HG03342 (cell line): ENCODE data around the gene TBC1D1.
"Not testable (repeated sequence)": the region's sequence is repeated elsewhere in the genome, so short reads cannot be mapped to it uniquely, and the experiment has no call there.

ENCODE experiments used
- ATAC-seq: cut with Tn5 transposase; IDR thresholded peaks from one replicate; pipeline ENCODE4 v1.9.1; 2021; ENCODE audit warnings: mild to moderate bottlenecking, moderate library complexity; ENCODE audit not compliant: unreplicated experiment

Gene TBC1D1

DNA sequence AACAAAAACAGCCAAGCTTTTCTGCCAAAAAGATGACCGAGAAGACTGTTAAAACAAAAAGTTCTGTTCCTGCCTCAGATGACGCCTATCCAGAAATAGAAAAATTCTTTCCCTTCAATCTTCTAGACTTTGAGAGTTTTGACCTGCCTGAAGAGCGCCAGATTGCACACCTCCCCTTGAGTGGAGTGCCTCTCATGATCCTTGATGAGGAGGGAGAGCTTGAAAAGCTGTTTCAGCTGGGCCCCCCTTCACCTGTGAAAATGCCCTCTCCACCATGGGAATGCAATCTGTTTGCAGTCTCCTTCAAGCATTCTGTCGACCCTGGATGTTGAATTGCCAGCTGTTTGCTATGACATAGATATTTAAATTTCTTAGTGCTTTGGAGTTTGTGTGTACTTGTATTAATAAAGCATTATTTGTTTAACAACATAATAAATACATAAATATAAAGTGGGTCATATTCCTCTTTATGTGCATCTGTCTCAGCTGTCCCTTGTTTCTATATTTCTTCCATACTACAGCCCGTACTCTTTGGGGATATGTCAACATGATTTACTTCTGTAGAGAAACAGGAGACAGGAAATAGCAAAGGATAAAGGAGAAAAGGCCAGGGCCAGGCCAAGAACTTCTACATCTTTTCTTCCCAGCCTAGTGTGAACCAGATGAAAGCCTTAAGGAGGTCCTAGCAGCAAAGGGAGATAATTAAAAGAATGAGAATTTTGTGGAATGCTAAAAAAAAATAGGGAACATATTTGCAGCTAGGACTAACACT, 70.0 kb downstream of the TBC1D1 start:
- ATAC-seq = no peak

DNA sequence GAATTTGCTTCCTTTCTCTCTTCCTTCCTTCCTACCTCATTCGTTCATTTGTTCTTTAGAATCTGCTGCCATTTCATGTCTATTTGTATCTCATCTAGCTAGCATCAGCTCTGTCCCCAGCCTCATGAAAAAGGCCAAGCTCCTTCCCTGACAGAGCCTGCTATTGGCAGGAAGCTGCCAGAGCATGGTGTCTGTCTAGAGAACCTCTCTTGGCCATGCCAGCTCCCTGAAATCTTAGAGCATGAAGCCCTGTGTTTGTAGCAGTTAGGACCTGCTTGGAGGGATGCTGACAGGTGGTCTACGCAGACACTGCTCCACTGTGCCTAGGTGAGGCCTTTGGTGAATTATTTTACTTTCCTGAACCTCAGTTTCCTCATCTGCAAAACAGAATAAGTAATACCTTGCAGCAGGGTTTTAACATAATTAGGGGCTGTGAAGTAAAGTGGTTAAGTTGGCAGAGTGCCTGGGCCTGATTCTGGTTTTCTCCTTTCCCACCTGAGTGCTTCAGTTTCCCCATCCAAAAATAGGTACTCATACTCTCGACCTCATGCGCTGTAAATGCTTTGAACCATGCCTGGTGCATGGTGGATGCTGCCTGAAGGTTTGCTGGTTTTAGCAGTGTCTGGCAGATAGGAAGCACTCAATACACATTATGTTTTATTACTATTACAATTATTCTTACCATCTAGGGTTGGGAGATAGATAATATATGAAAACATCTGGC, 74.0 kb downstream of the TBC1D1 start:
- no peak for ATAC-seq

DNA sequence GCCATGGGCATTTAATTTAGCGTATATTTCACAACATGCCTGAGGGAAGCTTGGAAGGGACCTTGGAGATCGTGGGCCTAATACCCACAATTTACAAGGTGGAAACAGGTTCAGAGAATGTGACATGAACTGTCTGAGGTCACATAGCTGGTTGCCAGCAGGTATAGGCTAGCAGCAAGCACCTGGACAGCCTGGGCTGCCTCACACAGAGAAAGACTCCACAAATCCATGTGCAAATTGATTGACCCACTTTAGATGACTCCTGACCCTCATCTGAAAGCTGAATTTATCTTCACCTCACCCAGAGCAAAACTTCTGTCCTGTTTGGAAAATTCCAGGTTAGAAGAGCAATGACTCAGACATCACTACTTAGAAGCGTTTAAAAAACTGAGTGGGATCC, 75.2 kb downstream of the TBC1D1 start:
- no peak for ATAC-seq

DNA sequence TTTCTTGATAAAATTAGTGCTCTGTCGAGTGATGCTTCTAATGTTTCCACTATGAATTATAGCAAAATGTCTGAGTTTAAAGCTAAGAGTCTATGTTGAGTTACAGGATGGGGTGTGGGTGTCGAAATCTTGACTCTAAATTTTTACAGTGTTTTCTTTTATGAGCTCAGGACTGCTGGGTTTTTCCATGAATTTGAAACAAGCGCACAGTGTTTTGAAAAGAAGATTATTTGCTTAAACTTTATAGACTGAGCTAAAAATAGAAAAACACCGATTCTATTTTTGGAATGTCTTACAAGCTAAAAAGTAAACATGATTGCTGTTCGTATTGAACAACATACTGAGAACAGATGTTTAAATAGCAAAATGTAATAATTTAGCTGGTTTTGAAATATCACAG, 76.9 kb downstream of the TBC1D1 start:
- no peak for ATAC-seq

- ATAC-seq = no peak
Measured at GRCh38 chr4:37968747-37969146, 77.9 kb downstream of the TBC1D1 start.

- peak; percentile 78 for ATAC-seq
Measured at GRCh38 chr4:37970702-37971101, 79.8 kb downstream of the TBC1D1 start.

DNA sequence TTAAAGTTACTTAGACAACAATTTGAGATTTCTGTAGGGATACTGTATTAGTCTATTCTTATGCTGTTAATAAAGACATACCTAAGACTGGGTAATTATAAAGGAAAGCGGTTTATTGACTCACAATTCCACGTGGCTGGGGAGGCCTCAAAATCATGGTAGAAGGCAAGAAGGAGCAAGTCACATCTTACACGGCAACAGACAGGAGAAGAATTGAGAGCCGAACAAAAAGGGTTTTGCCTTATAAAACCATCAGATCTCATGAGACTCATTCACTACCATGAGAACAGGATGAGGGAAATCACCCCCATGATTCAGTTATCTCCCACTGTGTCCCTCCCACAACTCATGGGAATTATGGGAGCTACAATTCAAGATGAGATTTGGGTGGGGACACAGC, 80.3 kb downstream of the TBC1D1 start:
- no peak for ATAC-seq

DNA sequence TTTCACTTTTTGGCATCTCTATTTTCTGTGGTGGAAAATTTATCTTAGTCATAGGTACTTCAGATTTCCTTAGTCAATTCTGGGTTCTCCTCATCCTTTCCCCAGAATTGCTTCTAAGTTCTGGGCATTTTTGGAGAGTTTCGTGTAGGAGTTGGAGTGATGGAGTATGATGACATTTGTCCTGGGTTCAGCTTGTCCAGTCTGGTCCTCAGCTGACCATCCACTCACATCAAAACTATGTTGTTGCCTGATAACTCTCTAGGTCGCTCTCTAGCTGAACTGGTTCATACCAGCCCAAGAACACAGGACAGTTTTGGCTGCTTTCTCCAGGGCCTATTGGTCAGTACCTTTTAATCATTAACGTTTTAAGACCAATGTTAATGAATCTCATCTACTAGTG, 82.6 kb downstream of the TBC1D1 start:
- no peak for ATAC-seq

DNA sequence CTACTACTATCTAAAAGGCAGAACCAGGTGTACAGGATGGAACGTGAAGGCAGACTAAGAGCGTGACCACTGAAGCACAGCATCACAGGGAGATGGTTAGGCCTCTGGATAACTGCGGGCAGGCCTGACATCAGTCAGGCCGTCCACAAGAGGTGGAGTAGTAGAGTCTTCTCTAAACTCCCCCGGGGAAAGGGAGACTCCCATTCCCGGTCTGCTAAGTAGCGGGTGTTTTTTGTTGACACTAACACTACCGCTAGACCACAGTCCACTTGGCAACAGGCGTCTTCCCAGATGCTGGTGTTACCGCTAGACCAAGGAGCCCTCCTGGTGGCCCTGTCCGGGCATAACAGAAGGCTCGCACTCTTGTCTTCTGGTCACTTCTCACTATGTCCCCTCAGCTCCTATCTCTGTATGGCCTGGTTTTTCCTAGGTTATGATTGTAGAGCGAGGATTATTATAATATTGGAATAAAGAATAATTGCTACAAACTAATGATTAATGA, 84.5 kb downstream of the TBC1D1 start:
- not testable (repeated sequence) for ATAC-seq

DNA sequence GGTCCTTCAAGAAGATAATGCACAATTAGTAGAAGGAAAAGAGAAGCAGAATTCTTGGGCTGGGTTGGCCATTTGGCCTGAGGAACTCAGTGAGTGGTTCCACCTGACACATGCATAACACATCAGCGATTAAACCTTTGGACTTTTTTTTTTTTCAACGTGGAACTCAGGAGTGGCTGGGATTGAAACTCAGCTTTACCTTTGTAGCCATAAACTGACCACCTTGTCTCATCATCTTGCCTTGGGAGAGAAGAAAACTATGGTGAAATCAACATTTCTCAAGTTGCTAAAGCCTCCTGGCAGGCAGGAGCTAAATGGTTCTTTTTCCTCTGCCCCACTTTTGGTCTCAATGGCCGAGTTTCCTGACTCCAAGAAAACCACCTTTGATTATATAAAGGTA, 85.6 kb downstream of the TBC1D1 start:
- ATAC-seq = no peak

DNA sequence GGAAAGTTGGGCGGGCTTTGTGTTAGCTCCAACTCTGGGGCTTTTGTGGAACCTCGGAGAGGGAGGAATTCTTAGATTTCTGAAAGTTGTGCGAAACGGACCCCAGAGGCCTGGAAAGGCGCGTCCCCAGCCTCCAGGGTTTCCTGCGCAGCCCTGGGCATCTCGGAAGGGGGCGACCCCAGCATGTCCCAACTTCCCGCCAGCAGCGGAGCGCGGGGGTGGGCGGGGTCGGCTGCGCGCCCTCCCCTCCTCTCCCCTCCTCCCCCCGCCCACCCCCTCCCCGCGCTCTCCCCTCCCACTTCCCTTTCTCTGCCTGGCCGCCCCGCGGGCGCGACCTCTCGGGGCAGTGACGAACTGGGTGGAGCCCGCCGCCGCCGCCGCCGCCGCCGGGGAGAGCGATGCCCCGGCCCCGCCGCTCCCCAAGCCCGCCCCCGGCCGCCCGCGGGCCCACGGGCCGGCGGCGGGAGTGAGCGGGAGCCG, 86.1 kb downstream of the TBC1D1 start:
- peak; percentile 75 for ATAC-seq

DNA sequence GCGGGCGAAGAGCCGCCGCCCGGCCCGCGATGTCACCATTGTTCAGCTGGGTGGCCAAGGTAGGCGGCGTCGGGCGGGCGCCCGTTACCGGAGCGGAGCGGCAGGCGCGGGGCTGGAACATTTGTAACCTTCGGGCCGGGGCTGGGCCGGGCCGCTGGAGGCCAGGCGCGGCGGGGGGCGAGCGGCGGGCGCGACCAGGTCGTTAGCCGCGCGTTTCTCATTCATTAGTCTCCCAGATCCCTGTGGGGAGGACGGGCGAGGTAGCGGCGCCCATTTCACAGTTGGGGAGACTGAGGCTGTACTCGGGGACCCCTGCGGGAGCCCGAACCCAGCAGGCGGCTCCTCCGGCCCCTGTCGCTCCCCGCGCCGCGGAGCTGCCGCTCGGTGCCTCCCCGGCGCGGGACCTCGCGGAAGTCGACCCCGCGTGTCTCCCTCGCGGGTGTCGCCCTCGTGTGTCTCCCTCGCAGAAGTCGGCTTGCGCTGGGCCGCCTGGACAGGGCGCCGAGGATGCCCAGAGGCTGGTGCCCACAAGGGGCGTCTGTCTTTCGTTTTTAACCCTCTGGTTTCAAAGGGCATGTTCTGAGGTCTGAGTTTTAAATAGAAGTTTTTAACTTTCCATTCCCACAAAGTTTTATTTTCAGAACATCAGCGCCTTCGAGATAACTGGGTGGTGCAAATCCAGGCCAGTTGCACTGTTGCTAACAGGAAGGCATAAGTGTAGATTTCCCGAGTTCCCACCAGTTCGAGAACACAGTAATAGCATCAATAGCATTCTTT, 86.8 kb downstream of the TBC1D1 start:
- ATAC-seq = peak; percentile 51

GRCh38 chr4:37978248-37978924, 87.5 kb downstream of the TBC1D1 start:
- peak; percentile 23 for ATAC-seq

- no peak for ATAC-seq
Measured at GRCh38 chr4:37980246-37980645, 89.4 kb downstream of the TBC1D1 start.

DNA sequence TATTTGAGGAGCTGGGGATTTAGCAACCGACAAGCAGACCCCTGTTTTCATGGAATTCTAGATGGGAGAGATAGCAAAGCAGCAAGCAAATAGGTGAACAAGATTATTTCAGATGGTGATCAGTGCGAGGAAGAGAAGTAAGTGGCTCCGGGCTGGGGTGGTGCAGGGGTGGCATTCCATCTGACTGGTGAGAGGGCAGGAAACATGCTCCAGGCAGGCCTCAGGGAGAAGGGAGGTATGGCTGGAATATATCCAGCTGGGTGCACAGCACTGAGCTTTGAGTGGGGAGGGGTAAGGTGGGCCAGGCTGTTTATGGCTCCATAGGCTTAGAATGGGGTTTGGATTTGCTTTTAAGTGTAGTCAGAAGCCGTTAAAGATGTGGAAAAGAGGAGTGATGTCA, 90.5 kb downstream of the TBC1D1 start:
- ATAC-seq = no peak

DNA sequence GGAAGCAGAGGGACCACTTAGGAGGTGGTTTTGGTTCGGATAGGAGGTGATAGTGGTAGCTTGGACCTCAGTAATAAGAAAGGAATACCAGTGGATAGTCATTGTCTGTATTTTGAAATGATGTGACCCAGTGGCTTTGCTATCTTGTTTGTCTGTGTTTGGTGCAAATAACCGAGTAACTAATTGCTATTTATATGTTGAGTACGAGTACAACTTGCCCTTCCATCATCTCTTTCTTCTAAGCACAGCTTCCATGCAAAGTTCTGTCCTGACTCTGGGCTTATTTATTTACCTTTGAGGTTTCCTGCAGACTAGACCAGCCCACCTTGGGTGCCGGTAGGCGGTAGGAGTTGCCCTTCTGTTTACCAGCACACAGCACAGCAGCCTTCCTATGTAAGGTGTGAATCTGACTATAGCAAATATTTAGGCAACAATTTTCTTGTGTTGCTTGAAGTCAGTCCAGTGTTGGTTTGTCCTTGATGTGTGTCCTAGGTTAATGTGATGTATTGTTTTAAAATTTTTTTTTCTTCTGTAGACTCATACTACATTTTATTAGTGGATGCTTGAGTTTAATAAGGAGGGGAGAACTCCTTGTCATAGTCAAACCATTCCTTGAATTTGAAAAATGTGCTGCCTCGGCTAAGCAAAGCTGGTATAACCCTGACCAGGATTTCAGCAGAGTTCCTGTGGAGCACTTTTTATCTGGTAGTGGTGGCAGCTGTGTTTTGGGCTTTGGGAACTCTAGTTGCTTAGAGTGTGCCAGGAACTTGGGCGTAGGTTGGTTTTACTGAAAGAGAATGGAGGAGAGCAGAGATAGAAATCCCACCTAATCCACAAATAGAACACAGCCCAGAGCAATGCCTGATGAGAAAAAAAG, 91.2 kb downstream of the TBC1D1 start:
- ATAC-seq = no peak

DNA sequence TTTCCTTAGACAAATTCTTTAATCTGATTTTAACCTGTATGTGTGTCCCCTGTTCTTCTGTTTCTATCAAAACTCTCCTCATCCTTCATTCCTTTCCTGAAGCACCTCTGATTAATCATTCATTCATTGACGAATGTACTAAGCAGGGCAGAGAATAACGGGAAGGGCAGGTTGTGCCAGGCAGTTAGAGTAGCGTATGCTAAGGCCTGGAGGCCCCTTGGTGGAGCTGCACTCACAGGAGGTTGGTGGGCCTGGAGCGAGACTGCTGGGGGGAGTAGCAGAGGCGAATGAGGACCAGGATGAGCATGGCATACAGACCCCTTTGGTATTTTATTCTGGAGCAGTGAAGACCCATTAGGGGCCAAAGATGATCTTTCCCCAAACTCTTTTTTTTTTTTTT, 91.9 kb downstream of the TBC1D1 start:
- no peak for ATAC-seq

DNA sequence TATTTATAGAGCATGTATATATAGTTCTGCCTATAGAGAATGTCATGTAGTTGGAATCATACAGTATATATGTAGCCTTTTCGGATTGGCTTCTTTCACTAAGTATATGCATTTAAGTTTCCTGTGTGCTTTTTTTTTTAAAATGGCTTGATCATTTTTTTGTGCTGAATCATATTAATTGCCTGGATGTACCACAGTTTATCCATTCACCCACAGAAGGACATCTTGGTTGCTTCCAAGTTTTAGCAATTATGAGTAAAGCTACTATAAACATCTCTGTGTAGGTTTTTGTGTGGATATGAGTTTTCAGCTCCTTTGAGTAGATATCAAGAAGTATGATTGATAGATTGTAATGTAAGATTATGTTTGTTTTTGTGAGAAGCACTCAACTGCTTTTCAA, 93.1 kb downstream of the TBC1D1 start:
- no peak for ATAC-seq

DNA sequence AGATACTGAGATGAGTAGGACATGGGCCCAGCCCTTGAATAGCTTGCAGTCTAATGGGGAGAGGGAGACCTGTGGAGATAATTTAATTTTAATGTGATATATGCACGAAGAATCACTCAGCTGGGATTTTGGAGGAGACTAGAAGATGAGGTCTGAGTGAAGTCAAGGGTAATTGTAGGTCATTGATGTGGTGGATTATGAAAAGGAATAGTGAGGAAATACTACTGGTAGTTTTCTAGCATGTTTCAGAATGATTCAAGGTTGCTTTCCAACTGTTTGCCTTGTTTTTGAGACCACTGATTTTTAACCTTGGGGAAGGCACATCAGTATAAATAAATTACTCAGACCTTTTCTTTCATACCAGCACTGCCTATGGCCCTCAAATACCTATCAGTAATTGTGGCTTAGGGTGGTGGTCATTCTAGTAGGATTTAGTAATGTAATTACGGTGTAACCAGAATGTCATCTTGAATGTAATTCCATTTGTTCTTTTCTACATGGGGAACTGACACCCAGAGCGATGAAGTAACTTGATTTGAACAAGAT, 94.9 kb downstream of the TBC1D1 start:
- no peak for ATAC-seq

- no peak for ATAC-seq
Measured at GRCh38 chr4:37988670-37989069, 97.8 kb downstream of the TBC1D1 start.
